Measurements from ENCODE around the gene TAF6.

The TAF6 gene

GRCh38 chr7:100124301-100125230, 5.4 kb upstream of the TAF6 start:
- no peak for DNase-seq (ENCODE audit: low read depth in 2 of 2)

- DNase-seq (ENCODE audit: low read depth in 2 of 2) = no peak
These were observed 3.4 kb upstream of the TAF6 start for GRCh38 chr7:100122568-100122967.

GRCh38 chr7:100122067-100122466, 2.9 kb upstream of the TAF6 start:
- no peak for DNase-seq (ENCODE audit: low read depth in 2 of 2)

- DNase-seq (ENCODE audit: low read depth in 2 of 2) = no peak
These were observed 1.5 kb upstream of the TAF6 start for GRCh38 chr7:100120733-100121036.

- peak; percentile 61 to 64 for DNase-seq (ENCODE audit: low read depth in 2 of 2)
These were observed 993 bp upstream of the TAF6 start for GRCh38 chr7:100119970-100120732.

GRCh38 chr7:100118388-100119071, 628 bp downstream of the TAF6 start:
- no peak for DNase-seq (ENCODE audit: low read depth in 2 of 2)

- no peak for DNase-seq (ENCODE audit: low read depth in 2 of 2)
These were observed 4.1 kb downstream of the TAF6 start for GRCh38 chr7:100115026-100115425.

- no peak for DNase-seq (ENCODE audit: low read depth in 2 of 2)
These were observed 7.2 kb downstream of the TAF6 start for GRCh38 chr7:100111914-100112313.

GRCh38 chr7:100111156-100111555, 8.0 kb downstream of the TAF6 start:
- DNase-seq (ENCODE audit: low read depth in 2 of 2) = no peak

- DNase-seq (ENCODE audit: low read depth in 2 of 2) = no peak
These were observed 9.5 kb downstream of the TAF6 start for GRCh38 chr7:100109521-100110163.

GRCh38 chr7:100107890-100108289, 11.3 kb downstream of the TAF6 start:
- DNase-seq (ENCODE audit: low read depth in 2 of 2) = no peak

- DNase-seq (ENCODE audit: low read depth in 2 of 2) = no peak
These were observed 11.9 kb downstream of the TAF6 start for GRCh38 chr7:100107125-100107737.

GRCh38 chr7:100106633-100107032, 12.5 kb downstream of the TAF6 start:
- DNase-seq (ENCODE audit: low read depth in 2 of 2) = no peak

GRCh38 chr7:100105534-100105933, 13.6 kb downstream of the TAF6 start:
- no peak for DNase-seq (ENCODE audit: low read depth in 2 of 2)

- no peak for DNase-seq (ENCODE audit: low read depth in 2 of 2)
These were observed 16.0 kb downstream of the TAF6 start for GRCh38 chr7:100102950-100103840.

- DNase-seq (ENCODE audit: low read depth in 2 of 2) = peak; percentile 96 to 98
These were observed 17.9 kb downstream of the TAF6 start, which contains the start of the genes AP4M1 and MCM7 for GRCh38 chr7:100101016-100101862. TSS of gene AP4M1 (plus strand) at chr7:100101643. CDS start at chr7:100101715, 72 bp downstream. TSS of gene MCM7 (minus strand) at chr7:100101397. CDS start at chr7:100101294, 103 bp downstream.

GRCh38 chr7:100100420-100101015, 18.6 kb downstream of the TAF6 start:
- DNase-seq (ENCODE audit: low read depth in 2 of 2) = peak; percentile 75 to 84

- no peak for DNase-seq (ENCODE audit: low read depth in 2 of 2)
These were observed 19.7 kb downstream of the TAF6 start for GRCh38 chr7:100099452-100099851.

- DNase-seq (ENCODE audit: low read depth in 2 of 2) = no peak
These were observed 20.2 kb downstream of the TAF6 start for GRCh38 chr7:100098913-100099312.
